CD4-positive, alpha-beta memory T cell (primary cell): ENCODE data around the gene SEPTIN2. TPM values are rescaled to one million over a fixed set of nuclear protein-coding genes. Genes with fewer than 3 reads are reported as not detected.
A peak's percentile ranks its signal among the peaks of the same experiment; 100 is the strongest.

Experiments used
- CTCF ChIA-PET: fragments of 350-600 bp; sonication (Branson Sonifier 250); formaldehyde crosslinking; loops from one replicate; lab custom pipeline; 2021; ENCODE audit warnings: inconsistent platforms; ENCODE audit not compliant: partially characterized antibody; lab: Charles Lee
- POLR2A ChIA-PET: fragments of 350-600 bp; sonication (Branson Sonifier 250); formaldehyde crosslinking; loops from one replicate; lab custom pipeline; 2021; ENCODE audit not compliant: partially characterized antibody; lab: Charles Lee
- DNase-seq, 5 donors: peaks; one replicate each; pipeline versions ENCODE4 v3.0.0 to v3.0.0-alpha.2; 2020 to 2022; ENCODE audit warnings: mixed read lengths in 1 of 5
- H3K27ac ChIP-seq: one replicate; pipeline ENCODE4 v1.7.0; 2013; ENCODE audit warnings: low read depth, low read length
- H3K27me3 ChIP-seq: 2 replicates; pipeline ENCODE4 v1.7.0; 2013; ENCODE audit warnings: mild to moderate bottlenecking, low read length, moderate library complexity; ENCODE audit not compliant: insufficient read depth
- H3K36me3 ChIP-seq: 2 replicates; pipeline ENCODE4 v1.7.0; 2013; ENCODE audit warnings: mild to moderate bottlenecking, low read length, moderate library complexity; ENCODE audit not compliant: insufficient read depth
- H3K4me1 ChIP-seq: 2 replicates; pipeline ENCODE4 v1.7.0; 2013; ENCODE audit warnings: mild to moderate bottlenecking, low read length, moderate library complexity; ENCODE audit not compliant: insufficient read depth
- H3K4me3 ChIP-seq, 2 donors: one replicate each; pipeline ENCODE4 v1.7.0; 2013; ENCODE audit warnings: low read length in 2 of 2, mild to moderate bottlenecking in 1 of 2
- H3K9me3 ChIP-seq, 2 donors: one replicate each; pipeline ENCODE4 v1.7.0; 2013; ENCODE audit warnings: low read length in 2 of 2, control low read depth in 1 of 2; ENCODE audit not compliant: control insufficient read depth in 1 of 2
- H3K27ac Mint-ChIP-seq, 7 donors: one replicate each; pipeline ENCODE4 v1.8.0; 2020 to 2021; ENCODE audit warnings: mixed read lengths in 7 of 7, mild to moderate bottlenecking in 6 of 7, inconsistent platforms in 3 of 7, moderate library complexity in 3 of 7
- H3K27me3 Mint-ChIP-seq, 2 donors: one replicate each; pipeline ENCODE4 v1.8.0; 2020 to 2021; ENCODE audit warnings: mixed read lengths in 2 of 2
- H3K36me3 Mint-ChIP-seq, 2 donors: one replicate each; pipeline ENCODE4 v1.8.0; 2020 to 2021; ENCODE audit warnings: mixed read lengths in 2 of 2, inconsistent platforms in 1 of 2, mild to moderate bottlenecking in 1 of 2
- H3K4me1 Mint-ChIP-seq, 4 donors: one replicate each; pipeline ENCODE4 v1.8.0; 2020 to 2021; ENCODE audit warnings: mixed read lengths in 4 of 4, mild to moderate bottlenecking in 1 of 4
- H3K4me3 Mint-ChIP-seq, 8 donors: one replicate each; pipeline ENCODE4 v1.8.0; 2020 to 2021; ENCODE audit warnings: mixed read lengths in 8 of 8, mild to moderate bottlenecking in 7 of 8, moderate library complexity in 6 of 8, inconsistent platforms in 3 of 8
- H3K9me3 Mint-ChIP-seq, 8 donors: one replicate each; pipeline ENCODE4 v1.8.0; 2020 to 2021; ENCODE audit warnings: mixed read lengths in 8 of 8, mild to moderate bottlenecking in 5 of 8, inconsistent platforms in 3 of 8, moderate library complexity in 1 of 8
- intact Hi-C: fragments of 100-400 bp; cut with micrococcal nuclease; formaldehyde crosslinking; loops from one replicate; pipeline ENCODE4 v1.15.1; 2023
- polyA plus RNA-seq, 2 donors: library from polyadenylated mRNA; unstranded; fragments of 300-500 nt; fragmentation: Illumina TruSeq; gene quantifications; one replicate each; pipeline ENCODE4 v1.2.3, GENCODE V29; 2021
- total RNA-seq, 2 experiments: library from RNA; stranded (reverse); gene quantifications; one replicate each; pipeline ENCODE4 v1.2.3, GENCODE V29; 2021

Gene SEPTIN2
- total and polyA plus RNA-seq, 4 experiments from 2014 or later: 187 to 362 (median 290) TPM

- CTCF ChIA-PET: interaction anchor here (0.6 kb wide), 1 partner anchor 372 kb away, joined by 4 read pairs; no protein-coding TSS in a partner anchor
- no peak for DNase-seq
These were observed 43.8 kb downstream of the SEPTIN2 start for GRCh38 chr2:241359481-241360045.

GRCh38 chr2:241363426-241363825 is 47.7 kb downstream of the SEPTIN2 start:
- DNase-seq: no peak
- H3K4me3 ChIP-seq: no peak overlapping the region
- intact Hi-C loops: no loop called here
- Mint-ChIP-seq H3K27ac (peak overlapping the region in 1 of 7 donors; percentile 26), H3K9me3 (no peaks in the 10 kb centered on the region), H3K27me3 (no peaks in the 10 kb centered on the region), H3K4me1 (peaks cover under 1 to 14% (median 5%) of the 10 kb centered on the region in 4 donors), H3K36me3 (no peaks in the 10 kb centered on the region), H3K4me3 (no peak overlapping the region)
- no peak overlapping the region for H3K27ac ChIP-seq
- H3K4me1 ChIP-seq: no peaks in the 10 kb centered on the region
- ChIA-PET POLR2A (no interaction called here), CTCF (no interaction called here)
- no peaks in the 10 kb centered on the region for H3K9me3 ChIP-seq
- H3K36me3 ChIP-seq: no peaks in the 10 kb centered on the region
- no peaks in the 10 kb centered on the region for H3K27me3 ChIP-seq

More at GRCh38 chr2:241359481-241360045, 43.8 kb downstream of the SEPTIN2 start:
- Mint-ChIP-seq H3K27ac (no peak overlapping the region), H3K4me1 (peaks cover 6 to 29% (median 14%) of the 10 kb centered on the region in 4 donors), H3K9me3 (peaks cover 0 to 1% (median 0%) of the 10 kb centered on the region in 8 donors), H3K27me3 (no peaks in the 10 kb centered on the region), H3K36me3 (peaks cover 0 to 2% of the 10 kb centered on the region in 2 donors), H3K4me3 (peak overlapping the region in 3 of 8 donors; percentile 21 to 39 (median 39))
- H3K4me1 ChIP-seq: peaks cover 15% of the 10 kb centered on the region
- H3K27ac ChIP-seq: no peak overlapping the region
- H3K9me3 ChIP-seq: no peaks in the 10 kb centered on the region
- no peak overlapping the region for H3K4me3 ChIP-seq
- intact Hi-C loops: loop anchor here (5.0 to 10.0 kb wide), 4 partner anchors 258 to 527 kb away; partner anchors contain the start of gene ING5
- no peaks in the 10 kb centered on the region for H3K36me3 ChIP-seq
- POLR2A ChIA-PET: interaction anchor here (1.3 to 1.5 kb wide), 2 partner anchors 43 to 45 kb away, joined by 3 read pairs; no protein-coding TSS in a partner anchor
- no peaks in the 10 kb centered on the region for H3K27me3 ChIP-seq

- intact Hi-C loops: no loop called here
- H3K4me1 Mint-ChIP-seq: peaks cover 0 to 4% (median 1%) of the 10 kb centered on the region in 4 donors
- H3K4me1 ChIP-seq: no peaks in the 10 kb centered on the region
- ChIA-PET CTCF (no interaction called here), POLR2A (no interaction called here)
- no peaks in the 10 kb centered on the region for H3K9me3 Mint-ChIP-seq
- no peaks in the 10 kb centered on the region for H3K27me3 Mint-ChIP-seq
- no peak for DNase-seq
- no peak overlapping the region for H3K27ac ChIP-seq
- H3K36me3 ChIP-seq: no peaks in the 10 kb centered on the region
- no peak overlapping the region for H3K4me3 Mint-ChIP-seq
- H3K9me3 ChIP-seq: no peaks in the 10 kb centered on the region
- H3K4me3 ChIP-seq: no peak overlapping the region
- H3K27ac Mint-ChIP-seq: peak overlapping the region in 1 of 7 donors; percentile 60
- H3K36me3 Mint-ChIP-seq: no peaks in the 10 kb centered on the region
- no peaks in the 10 kb centered on the region for H3K27me3 ChIP-seq
These were observed 49.1 kb downstream of the SEPTIN2 start for GRCh38 chr2:241364781-241365180.

GRCh38 chr2:241366678-241367077 is 51.0 kb downstream of the SEPTIN2 start:
- Mint-ChIP-seq H3K9me3 (no peaks in the 10 kb centered on the region), H3K36me3 (no peaks in the 10 kb centered on the region), H3K27me3 (no peaks in the 10 kb centered on the region), H3K27ac (no peak overlapping the region), H3K4me1 (peaks cover 0 to 2% (median 0%) of the 10 kb centered on the region in 4 donors), H3K4me3 (no peak overlapping the region)
- intact Hi-C loops: no loop called here
- no peaks in the 10 kb centered on the region for H3K4me1 ChIP-seq
- POLR2A ChIA-PET: no interaction called here
- no peaks in the 10 kb centered on the region for H3K9me3 ChIP-seq
- CTCF ChIA-PET: no interaction called here
- H3K36me3 ChIP-seq: no peaks in the 10 kb centered on the region
- no peak for DNase-seq
- H3K27ac ChIP-seq: no peak overlapping the region
- no peak overlapping the region for H3K4me3 ChIP-seq
- H3K27me3 ChIP-seq: no peaks in the 10 kb centered on the region

- Histone ChIP-seq H3K27ac (no peak overlapping the region), H3K9me3 (no peaks in the 10 kb centered on the region)
These were observed 52.9 kb downstream of the SEPTIN2 start for GRCh38 chr2:241368643-241369042.

GRCh38 chr2:241372361-241372992 is 56.8 kb downstream of the SEPTIN2 start:
- Histone ChIP-seq H3K4me3 (no peak overlapping the region), H3K36me3 (no peaks in the 10 kb centered on the region), H3K9me3 (no peaks in the 10 kb centered on the region), H3K27ac (no peak overlapping the region), H3K27me3 (no peaks in the 10 kb centered on the region), H3K4me1 (no peaks in the 10 kb centered on the region)
- Mint-ChIP-seq H3K9me3 (no peaks in the 10 kb centered on the region), H3K4me1 (peaks cover 0 to 1% (median 0%) of the 10 kb centered on the region in 4 donors), H3K27me3 (no peaks in the 10 kb centered on the region), H3K27ac (no peak overlapping the region), H3K4me3 (no peak overlapping the region), H3K36me3 (peaks cover 7 to 9% of the 10 kb centered on the region in 2 donors)
- no peak for DNase-seq
- POLR2A ChIA-PET: no interaction called here
- CTCF ChIA-PET: interaction anchor here (0.9 kb wide), 1 partner anchor 61 kb away, joined by 3 read pairs; no protein-coding TSS in a partner anchor
- intact Hi-C loops: no loop called here

More at GRCh38 chr2:241368643-241369042, 52.9 kb downstream of the SEPTIN2 start:
- DNase-seq: no peak
- H3K27ac Mint-ChIP-seq: no peak overlapping the region
- Histone ChIP-seq H3K4me3 (no peak overlapping the region), H3K27me3 (no peaks in the 10 kb centered on the region), H3K36me3 (no peaks in the 10 kb centered on the region), H3K4me1 (no peaks in the 10 kb centered on the region)
- H3K9me3 Mint-ChIP-seq: no peaks in the 10 kb centered on the region
- H3K4me3 Mint-ChIP-seq: no peak overlapping the region
- H3K4me1 Mint-ChIP-seq: no peaks in the 10 kb centered on the region
- H3K27me3 Mint-ChIP-seq: no peaks in the 10 kb centered on the region
- ChIA-PET POLR2A (no interaction called here), CTCF (no interaction called here)
- no peaks in the 10 kb centered on the region for H3K36me3 Mint-ChIP-seq
- intact Hi-C loops: no loop called here

GRCh38 chr2:241373446-241373845 is 57.7 kb downstream of the SEPTIN2 start:
- Histone ChIP-seq H3K9me3 (no peaks in the 10 kb centered on the region), H3K27me3 (no peaks in the 10 kb centered on the region), H3K27ac (no peak overlapping the region), H3K4me3 (no peak overlapping the region), H3K36me3 (no peaks in the 10 kb centered on the region), H3K4me1 (no peaks in the 10 kb centered on the region)
- ChIA-PET CTCF (interaction anchor here (0.6 kb wide), 1 partner anchor 18 kb away, joined by 3 read pairs; no protein-coding TSS in a partner anchor), POLR2A (no interaction called here)
- H3K36me3 Mint-ChIP-seq: peaks cover 7 to 9% of the 10 kb centered on the region in 2 donors
- peaks cover 0 to 1% (median 0%) of the 10 kb centered on the region in 4 donors for H3K4me1 Mint-ChIP-seq
- H3K27me3 Mint-ChIP-seq: no peaks in the 10 kb centered on the region
- H3K27ac Mint-ChIP-seq: no peak overlapping the region
- intact Hi-C loops: no loop called here
- H3K9me3 Mint-ChIP-seq: no peaks in the 10 kb centered on the region
- no peak for DNase-seq
- no peak overlapping the region for H3K4me3 Mint-ChIP-seq
